Raji (cell line): Measurements from ENCODE around the gene LRRK1.

Source experiments
- POLR2A ChIP-seq: IDR thresholded peaks from 2 replicates; pipeline ENCODE4 v1.6.1; 2011; ENCODE audit warnings: low read depth, low read length, control low read depth; ENCODE audit not compliant: insufficient read depth

LRRK1 gene

DNA sequence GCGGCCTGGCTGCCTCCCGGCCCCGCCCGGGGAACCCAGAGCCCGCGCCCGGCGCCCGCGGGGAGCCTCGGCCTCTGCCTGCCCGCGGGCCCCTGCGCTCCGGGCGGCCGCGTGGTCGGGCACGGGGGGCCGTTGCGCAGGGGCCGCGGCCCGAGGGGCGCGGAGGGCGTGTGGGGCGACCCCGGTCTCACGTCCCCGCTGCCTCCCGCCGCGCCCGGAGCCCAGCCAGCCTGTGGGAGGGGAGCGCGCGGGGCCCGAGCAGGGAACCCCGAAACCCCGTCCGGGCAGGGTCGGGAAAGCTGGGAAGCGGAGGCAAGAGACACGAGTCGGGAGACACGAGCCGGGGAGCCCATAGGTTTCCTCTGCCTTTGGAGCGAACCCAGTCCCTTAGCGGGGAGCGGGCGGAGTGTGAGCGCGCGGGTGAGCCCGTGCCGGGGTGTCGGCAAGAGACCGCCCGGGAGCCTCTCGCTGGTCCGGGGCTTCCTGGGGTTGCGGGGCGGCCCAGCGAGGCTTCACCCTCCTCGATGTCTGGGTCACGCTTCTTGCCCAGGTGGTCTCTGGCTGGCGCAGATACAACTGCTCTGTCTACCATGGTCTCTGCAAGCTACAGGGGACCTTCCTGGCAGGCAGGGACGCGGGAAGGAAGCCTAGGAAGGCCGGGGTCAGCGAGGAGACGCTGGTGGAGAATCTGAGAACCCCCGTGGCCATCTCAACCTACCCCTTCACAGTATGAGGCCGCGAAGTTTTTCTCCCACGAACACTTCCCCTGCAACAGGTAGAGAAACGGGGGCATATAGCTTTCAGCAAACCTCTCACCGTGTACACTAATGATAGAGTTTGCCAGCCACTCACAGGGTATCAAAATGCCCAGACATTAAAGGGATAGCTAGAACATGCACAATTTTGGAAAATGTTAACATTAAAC lies 586 bp downstream of the LRRK1 start:
- peak; percentile 45; the same call in 1 of the 2 replicates for TF ChIP-seq POLR2A

DNA sequence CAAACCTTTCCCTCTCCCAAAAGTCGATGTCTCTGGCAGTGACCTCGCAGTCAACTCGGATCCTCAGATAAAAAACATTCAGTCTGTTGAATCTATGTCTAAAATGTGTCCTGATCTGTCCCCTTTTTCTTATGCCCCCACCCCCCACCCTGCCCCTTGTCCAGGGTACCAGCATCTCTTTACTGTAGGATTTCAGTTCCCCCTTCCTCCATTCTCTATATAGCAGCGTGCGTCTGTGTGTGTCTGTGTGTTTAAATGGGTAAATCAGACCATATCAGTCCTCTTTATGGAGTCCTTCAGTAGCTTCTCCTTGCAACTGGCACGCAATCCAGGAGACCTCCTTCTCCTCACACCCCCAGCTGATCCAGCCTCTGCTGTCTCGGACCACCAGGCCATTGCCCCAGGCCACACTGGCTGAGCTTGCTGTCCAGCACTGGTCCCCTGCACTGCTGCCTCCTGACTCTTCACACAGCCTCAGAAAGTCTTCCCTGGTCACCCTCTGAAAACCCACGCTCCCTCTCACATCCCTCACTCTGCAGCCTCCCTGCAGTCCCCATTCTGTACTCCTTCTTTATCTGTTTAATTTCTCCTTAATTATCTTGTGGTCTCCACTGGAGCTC lies 1.5 kb downstream of the LRRK1 start:
- no peak; the same call in 1 of the 2 replicates for TF ChIP-seq POLR2A

DNA sequence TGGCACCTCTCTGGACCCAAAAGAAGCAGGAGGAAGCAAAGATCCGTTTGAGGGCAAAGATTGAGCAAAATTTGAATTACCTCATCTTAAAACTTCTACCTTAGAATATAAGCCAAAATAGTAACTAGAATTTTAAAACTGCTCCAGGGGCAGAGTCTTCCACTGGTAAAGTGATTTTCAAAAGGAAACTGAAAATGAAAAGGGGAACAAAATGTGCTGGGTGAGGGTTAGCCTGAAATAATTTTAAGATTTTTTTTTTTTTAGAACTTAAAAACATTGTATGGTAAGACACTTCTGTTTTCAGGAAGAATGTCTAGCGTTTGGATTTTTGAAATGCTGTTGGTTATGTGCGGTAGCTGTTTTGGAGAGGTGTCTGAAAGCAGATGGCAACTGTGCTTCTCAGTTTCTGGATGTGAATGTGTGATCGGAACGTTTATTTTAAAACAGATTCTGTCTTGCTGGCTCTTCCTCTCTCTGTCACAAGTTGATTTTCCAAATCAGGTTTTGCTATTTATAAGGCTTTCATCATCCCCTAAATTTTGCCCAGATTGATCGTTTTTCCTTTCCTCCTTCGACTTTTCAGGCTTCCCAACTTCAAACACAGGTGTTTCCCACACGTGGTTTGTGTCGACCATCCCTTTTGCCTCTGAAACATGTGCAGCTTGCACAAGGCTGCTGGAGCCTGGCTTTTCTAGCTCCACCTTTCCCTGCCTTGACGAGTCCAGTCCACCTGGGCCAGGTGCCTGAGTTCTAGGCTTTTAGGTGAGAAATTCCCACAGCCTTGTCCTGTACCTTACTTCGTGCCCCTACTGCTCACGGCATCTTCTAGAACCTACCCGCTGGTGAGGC lies 3.3 kb downstream of the LRRK1 start:
- TF ChIP-seq POLR2A: peak; percentile 34; the same call in 1 of the 2 replicates

DNA sequence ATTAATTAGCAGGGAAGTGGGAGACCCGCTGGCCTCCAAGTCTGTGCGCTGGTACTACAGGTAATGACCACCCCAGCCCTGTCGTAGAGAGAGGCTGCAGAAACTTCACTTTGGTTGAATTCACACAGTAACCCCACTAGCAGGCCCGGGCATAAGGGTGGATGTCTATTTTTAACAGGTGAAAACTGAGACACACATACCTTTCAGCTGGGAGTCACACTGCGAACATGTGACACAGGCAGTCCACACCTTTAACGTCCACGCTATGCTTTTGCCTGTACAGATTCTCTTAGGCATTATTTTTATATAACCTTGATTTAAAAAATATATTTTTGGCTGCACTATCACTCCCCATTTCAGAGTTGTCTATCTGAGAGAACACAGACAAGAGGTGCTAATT lies 3.9 kb downstream of the LRRK1 start:
- no peak for TF ChIP-seq POLR2A

DNA sequence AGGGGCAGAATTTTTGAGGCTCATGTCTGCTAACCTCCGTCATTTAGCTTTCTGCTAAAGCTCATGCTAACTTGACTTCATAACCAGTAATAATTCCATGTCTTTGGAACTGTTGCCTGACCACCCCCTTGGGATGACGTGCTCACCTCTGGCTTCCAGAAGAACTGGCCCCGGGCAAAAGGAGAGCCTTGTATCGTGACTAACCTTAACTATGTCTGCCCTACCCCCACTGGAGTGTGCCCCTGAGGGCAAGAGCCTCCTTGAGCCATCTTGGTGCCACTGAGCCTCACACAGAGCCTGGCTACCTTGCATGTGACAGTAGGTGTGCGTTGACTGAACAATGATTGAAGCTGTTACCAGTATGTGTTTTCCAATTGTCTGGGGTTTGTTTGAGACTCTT lies 4.7 kb downstream of the LRRK1 start:
- TF ChIP-seq POLR2A: no peak

DNA sequence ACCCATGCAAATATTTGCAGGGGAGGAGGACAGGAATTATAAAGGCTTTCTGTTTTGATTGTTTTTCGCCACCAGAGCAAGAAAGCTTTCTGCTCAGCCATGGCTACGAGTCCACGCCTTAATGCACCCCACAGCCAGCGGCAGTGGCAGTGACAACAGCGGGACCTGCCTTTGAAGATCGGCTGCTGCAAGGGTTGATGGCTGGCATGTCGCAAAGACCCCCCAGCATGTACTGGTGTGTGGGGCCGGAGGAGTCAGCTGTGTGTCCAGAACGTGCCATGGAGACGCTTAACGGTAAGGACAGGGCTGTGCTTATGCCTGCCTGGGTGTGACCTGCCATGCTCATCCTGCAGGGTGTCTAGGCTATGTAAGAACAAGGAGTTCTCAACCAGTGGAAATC lies 5.3 kb downstream of the LRRK1 start:
- TF ChIP-seq POLR2A: no peak

DNA sequence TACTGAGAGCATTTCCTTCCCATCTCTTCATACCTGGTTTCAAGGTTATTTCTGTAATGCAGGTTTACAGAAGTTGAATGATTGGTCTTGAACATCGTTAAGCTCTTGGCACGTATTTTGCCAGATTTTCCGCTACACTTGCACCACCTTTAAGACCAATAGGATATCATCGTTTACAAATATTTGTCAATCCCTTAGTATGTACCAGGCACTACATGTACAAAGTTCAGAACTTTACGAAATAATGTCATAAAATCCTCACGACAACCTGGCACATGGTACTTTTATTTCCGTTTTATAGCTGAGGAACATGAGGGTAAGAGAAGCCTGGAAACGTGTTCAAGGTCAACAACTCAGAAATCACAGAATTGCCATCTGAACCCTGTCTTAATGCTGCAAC lies 6.3 kb downstream of the LRRK1 start:
- no peak for TF ChIP-seq POLR2A

DNA sequence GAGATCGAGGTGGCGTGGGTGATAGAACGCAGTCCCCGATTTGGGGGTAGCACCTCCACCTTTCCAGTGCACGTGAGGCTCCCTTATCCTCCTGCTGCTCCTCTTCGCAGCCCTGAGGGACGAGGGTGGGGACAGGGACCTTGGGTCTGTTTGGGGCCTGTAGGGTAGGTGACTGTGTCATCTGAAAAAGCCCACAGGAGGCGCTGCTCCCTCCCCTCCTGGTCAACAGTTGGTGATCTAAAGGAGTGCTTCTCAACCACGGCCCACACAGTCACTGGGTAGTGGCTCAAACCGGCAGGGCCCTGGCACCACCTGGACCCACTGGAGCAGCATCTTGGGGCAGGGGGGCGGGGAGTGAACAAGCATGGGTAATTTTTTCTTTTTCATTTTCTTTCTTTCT lies 7.1 kb downstream of the LRRK1 start:
- TF ChIP-seq POLR2A: 0 out of 2 replicates have a peak, but pooled peaks have one; percentile 32

DNA sequence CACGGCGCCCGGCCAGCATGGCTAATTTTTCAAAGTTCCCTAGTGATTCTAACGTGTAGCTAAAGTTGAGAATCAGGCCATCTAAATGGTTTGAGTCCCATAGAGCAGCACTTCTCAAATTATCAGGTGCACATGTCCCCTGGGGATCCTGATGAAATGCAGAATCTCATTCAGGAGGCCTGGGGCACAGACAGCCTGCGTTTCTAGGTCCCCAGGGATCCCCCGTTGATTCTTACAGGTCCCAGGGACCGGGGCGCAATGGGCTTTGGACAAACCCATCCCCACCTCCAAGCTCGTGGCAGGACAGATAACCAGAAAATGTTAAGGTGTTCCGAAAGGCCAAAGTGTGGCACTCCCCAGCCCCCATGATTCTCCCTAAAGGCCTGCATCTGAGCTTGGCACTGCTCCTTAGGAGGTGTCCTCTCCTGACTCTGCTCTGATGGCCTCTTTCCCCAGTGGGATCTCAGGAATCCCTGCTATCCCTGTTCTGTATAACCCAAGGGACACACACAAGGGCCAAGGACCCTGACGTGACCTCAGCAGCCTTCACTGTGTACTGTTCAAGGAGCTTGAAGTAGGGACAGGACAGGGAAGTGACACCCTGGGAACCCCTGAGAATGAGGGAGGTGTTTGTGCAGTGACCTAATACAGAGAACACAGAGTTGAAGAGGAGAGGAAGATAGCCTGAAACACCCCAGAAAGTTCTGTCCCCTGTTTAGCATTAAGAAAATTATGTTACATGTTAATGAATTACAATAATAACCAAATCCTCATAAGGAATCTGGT lies 8.0 kb downstream of the LRRK1 start:
- peak; percentile 32; the same call in 1 of the 2 replicates for TF ChIP-seq POLR2A

DNA sequence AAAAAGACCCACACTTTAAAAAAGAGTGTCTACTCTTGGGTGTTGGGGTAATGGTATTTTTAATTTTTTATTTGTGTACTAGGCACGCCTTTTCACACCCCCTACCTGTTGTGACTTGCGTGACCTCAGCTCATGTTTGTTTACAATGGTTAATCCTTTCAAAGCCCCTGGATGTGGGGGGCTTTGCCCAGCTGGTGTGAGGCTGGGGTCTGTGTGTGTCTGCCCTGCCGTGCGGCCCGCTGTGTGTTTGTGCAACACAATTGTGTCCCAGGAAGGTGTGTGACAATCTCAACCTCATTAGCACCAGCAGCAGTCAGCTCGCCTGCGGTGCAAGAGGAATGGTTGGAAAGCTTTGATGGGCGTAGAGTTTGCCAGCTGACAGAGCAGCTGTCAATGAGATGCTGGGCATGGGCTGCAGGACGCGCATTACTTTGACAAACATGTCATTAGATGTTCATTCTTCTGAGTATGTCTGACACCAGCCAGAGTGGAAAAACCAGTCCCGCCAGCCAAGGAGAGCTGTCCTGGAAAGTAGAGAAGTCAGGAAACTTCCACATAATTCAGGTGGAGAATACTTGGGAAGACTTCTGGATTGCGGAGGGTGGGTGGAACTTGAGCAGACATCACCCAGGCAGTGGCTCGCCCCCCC lies 9.6 kb downstream of the LRRK1 start:
- no peak for TF ChIP-seq POLR2A

DNA sequence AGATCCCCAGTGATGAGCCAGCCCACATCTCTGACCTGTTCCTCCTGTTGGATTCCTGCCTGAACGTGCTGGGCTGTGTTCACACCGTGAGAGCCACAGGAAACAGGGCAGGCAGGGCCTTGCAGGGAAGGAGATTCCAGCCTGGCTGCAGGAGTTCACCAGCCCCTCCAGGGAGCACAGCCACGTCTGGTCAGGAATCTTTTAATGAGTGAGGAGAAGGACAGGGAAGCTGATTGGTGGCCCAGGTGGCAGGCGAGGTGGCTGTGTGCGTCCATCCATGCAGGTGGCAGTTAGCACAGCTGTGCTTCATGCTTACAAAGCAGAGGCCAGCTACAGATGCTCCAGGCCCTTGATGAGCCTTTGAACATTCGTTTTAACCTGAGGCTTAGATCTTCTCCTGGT lies 10.5 kb downstream of the LRRK1 start:
- TF ChIP-seq POLR2A: peak; percentile 55

DNA sequence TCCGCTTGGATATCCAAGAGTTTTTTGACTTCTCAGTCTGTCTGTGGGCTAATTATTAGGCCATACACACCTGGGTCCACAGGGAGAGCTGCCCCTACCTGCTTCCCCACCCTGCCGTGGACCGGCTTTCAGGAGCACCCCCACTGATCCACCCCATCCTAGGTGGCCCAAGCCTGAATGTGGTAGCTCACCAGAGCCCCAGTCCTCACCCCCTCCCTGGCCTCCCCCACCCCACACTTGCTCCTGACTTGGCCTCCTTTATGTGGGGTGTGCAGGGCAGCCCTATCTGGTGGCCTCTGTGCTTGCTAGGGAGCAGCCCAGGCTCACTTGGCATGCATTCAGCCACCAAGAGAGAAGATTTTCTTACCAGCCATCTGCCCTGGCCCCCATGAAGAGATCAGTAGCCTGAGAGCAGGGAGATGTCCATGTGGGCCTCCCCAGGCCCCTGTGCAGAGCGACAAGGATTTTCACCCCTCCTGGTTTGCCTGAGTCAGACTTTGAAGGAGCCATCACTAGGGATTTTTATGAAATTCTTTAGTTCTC lies 11.2 kb downstream of the LRRK1 start:
- no peak for TF ChIP-seq POLR2A

DNA sequence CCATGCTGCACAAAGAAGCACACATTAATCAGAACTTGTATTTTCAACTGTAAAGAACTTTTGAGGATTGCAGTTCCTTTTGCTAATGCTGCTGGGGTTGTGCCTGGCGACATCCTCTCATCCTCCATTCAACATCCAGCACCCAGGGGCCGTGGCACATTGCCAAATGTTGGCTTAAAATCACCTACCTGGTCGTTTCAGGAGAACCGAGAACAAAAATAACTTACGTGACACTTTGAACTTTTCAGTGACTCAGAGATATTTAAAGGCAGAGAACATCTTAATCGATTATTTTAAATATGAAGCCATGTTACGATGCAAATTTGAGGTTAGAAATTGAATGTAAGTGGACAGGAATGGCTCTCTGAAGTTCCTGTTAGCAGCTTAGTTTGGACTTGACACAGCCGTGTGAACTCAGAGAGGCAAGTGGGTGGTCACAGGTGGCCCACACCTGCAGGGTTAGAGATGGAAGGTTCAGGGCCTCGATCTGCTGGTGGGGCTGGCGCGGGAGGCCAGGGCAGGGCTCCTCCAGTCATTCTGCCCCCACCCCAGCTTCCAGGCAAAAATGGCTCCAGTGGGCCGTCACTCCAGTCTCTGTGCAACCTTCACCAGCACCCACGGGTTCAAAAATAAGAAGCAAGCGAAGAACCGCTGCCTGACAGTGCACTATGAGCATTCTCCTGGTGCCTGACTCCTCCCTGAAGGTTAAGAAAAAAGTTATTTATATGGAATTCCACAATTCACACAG lies 12.2 kb downstream of the LRRK1 start:
- peak; percentile 72 for TF ChIP-seq POLR2A
